SU-DHL-6 (cell line): ENCODE measurements around the gene CENPX.

ENCODE experiments used
- H2AFZ ChIP-seq: fragments of 200-600 bp; sonication (generic); 2 replicates; pipeline ENCODE4 v1.6.1; 2014; ENCODE audit warnings: low read depth, mild to moderate bottlenecking, moderate library complexity, mixed read lengths, antibody characterized with exemption, low read length; ENCODE audit not compliant: severe bottlenecking
- H3F3A ChIP-seq: fragments of 200-600 bp; shearing (Covaris generic); 2 replicates; pipeline ENCODE4 v1.6.0; 2016; ENCODE audit warnings: antibody characterized with exemption, mild to moderate bottlenecking; ENCODE audit not compliant: insufficient read depth
- H3K27ac ChIP-seq: fragments of 200-600 bp; sonication (generic); 2 replicates; pipeline ENCODE4 v1.5.1; 2016; ENCODE audit warnings: low read depth, mild to moderate bottlenecking, low read length, moderate library complexity, mixed read lengths
- H3K27me3 ChIP-seq: fragments of 200-600 bp; sonication (generic), shearing (Covaris generic); 2 replicates; pipeline ENCODE4 v1.6.0; 2014; ENCODE audit warnings: mild to moderate bottlenecking, low read length
- H3K36me3 ChIP-seq: fragments of 200-600 bp; sonication (generic); 2 replicates; pipeline ENCODE4 v1.6.1; 2014; ENCODE audit warnings: mild to moderate bottlenecking, low read length, mixed read lengths
- H3K4me2 ChIP-seq: fragments of 300-600, 200-600 bp; shearing (Covaris generic), sonication (generic); 2 replicates; pipeline ENCODE4 v1.6.0; 2014; ENCODE audit warnings: low read length, low read depth, mild to moderate bottlenecking; ENCODE audit not compliant: poor library complexity, severe bottlenecking
- H3K4me3 ChIP-seq: fragments of 200-600 bp; sonication (generic); 2 replicates; pipeline ENCODE4 v1.5.1; 2014; ENCODE audit warnings: antibody characterized with exemption, low read length, mild to moderate bottlenecking, mixed read lengths; ENCODE audit not compliant: insufficient read depth, poor library complexity, severe bottlenecking
- H3K79me2 ChIP-seq: fragments of 200-600 bp; sonication (generic); 2 replicates; pipeline ENCODE4 v1.6.1; 2014; ENCODE audit warnings: mild to moderate bottlenecking, low read length, moderate library complexity; ENCODE audit not compliant: insufficient read depth
- H3K9ac ChIP-seq: fragments of 200-600 bp; sonication (generic); 2 replicates; pipeline ENCODE4 v1.7.0; 2014; ENCODE audit warnings: mild to moderate bottlenecking, low read length
- H3K9me2 ChIP-seq: fragments of 200-600 bp; sonication (generic); replicated peaks from 2 replicates; pipeline ENCODE4 v1.6.1; 2014; ENCODE audit warnings: low read length; ENCODE audit not compliant: insufficient read depth
- H3K9me3 ChIP-seq: fragments of 200-600 bp; sonication (generic); 2 replicates; pipeline ENCODE4 v1.6.1; 2014; ENCODE audit warnings: low read length, mixed read lengths; ENCODE audit not compliant: insufficient read depth
- H4K20me1 ChIP-seq: fragments of 200-600 bp; sonication (generic); 2 replicates; pipeline ENCODE4 v1.6.1; 2014; ENCODE audit warnings: low read depth, mild to moderate bottlenecking, antibody characterized with exemption, low read length, moderate library complexity, mixed read lengths
- CTCF ChIP-seq: fragments of 200-600 bp; sonication (generic); IDR thresholded peaks from one replicate; pipeline ENCODE4 v1.5.1; 2017; ENCODE audit warnings: antibody characterized with exemption, mild to moderate bottlenecking, low read length, moderate library complexity; ENCODE audit not compliant: insufficient read depth, poor library complexity, severe bottlenecking
- EZH2phosphoT487 ChIP-seq: fragments of 200-600 bp; sonication (generic), shearing (Covaris generic); conservative IDR thresholded peaks from 2 replicates; pipeline ENCODE4 v1.6.1; 2018; ENCODE audit warnings: mild to moderate bottlenecking, antibody characterized with exemption, low read length, moderate library complexity, mixed read lengths

The CENPX gene

GRCh38 chr17:82065193-82065637, 42.5 kb upstream of the CENPX start:
- peak overlapping the region; percentile 59 for H3K4me3 ChIP-seq
- H3K36me3 ChIP-seq, result no peaks in the 10 kb centered on the region
- no peaks in the 10 kb centered on the region for H3K27me3 ChIP-seq
- peak overlapping the region; percentile 92 for H3K9ac ChIP-seq
- TF ChIP-seq EZH2phosphoT487, result no peak
- no peak for TF ChIP-seq CTCF
- H3K27ac ChIP-seq, result peak overlapping the region; percentile 39
- H2AFZ ChIP-seq, result no peak overlapping the region
- H3F3A ChIP-seq, result no peaks in the 10 kb centered on the region
- H3K4me2 ChIP-seq, result peak overlapping the region; percentile 62
- peaks cover 8% of the 10 kb centered on the region; the same call in 1 of the 2 replicates for H3K79me2 ChIP-seq
- no peaks in the 10 kb centered on the region for H3K9me2 ChIP-seq
- H4K20me1 ChIP-seq, result no peaks in the 10 kb centered on the region
- no peaks in the 10 kb centered on the region for H3K9me3 ChIP-seq

GRCh38 chr17:82064433-82065192, 41.9 kb upstream of the CENPX start:
- peak overlapping the region; percentile 59 for H3K4me3 ChIP-seq
- H3K9me3 ChIP-seq, result no peaks in the 10 kb centered on the region
- H3K9ac ChIP-seq, result peak overlapping the region; percentile 92
- H3K27ac ChIP-seq, result peak overlapping the region; percentile 39
- TF ChIP-seq EZH2phosphoT487 (no peak), CTCF (no peak)
- H3K4me2 ChIP-seq, result peak overlapping the region; percentile 62
- no peaks in the 10 kb centered on the region for H3K27me3 ChIP-seq
- H3K36me3 ChIP-seq, result no peaks in the 10 kb centered on the region
- H3K9me2 ChIP-seq, result no peaks in the 10 kb centered on the region
- H3K79me2 ChIP-seq, result peaks cover 8% of the 10 kb centered on the region; the same call in 1 of the 2 replicates
- H4K20me1 ChIP-seq, result no peaks in the 10 kb centered on the region
- H3F3A ChIP-seq, result no peaks in the 10 kb centered on the region
- no peak overlapping the region for H2AFZ ChIP-seq

- Histone ChIP-seq H3K27ac (peak overlapping the region; percentile 39; the same call in 1 of the 2 replicates), H3K79me2 (peaks cover 8% of the 10 kb centered on the region; the same call in 1 of the 2 replicates), H3K9me3 (no peaks in the 10 kb centered on the region), H3F3A (no peaks in the 10 kb centered on the region), H2AFZ (no peak overlapping the region), H3K4me2 (peak overlapping the region; percentile 62), H3K4me3 (no peak overlapping the region), H3K9me2 (no peaks in the 10 kb centered on the region), H3K9ac (peak overlapping the region; percentile 92), H3K36me3 (no peaks in the 10 kb centered on the region), H4K20me1 (no peaks in the 10 kb centered on the region), H3K27me3 (no peaks in the 10 kb centered on the region)
- no peak for TF ChIP-seq CTCF
- no peak for TF ChIP-seq EZH2phosphoT487
Measured at GRCh38 chr17:82063424-82064415, 41.0 kb upstream of the CENPX start.
